Neural progenitor cell (in vitro differentiated cells): ENCODE data around the gene CCDC78.

Source experiments
- CTCF ChIP-seq: fragments of 200-600 bp; sonication (generic); IDR thresholded peaks from 2 replicates; pipeline ENCODE4 v1.5.1; 2017; ENCODE audit warnings: antibody characterized with exemption, mild to moderate bottlenecking
- EZH2 ChIP-seq: fragments of 200-600 bp; sonication (generic); IDR thresholded peaks from 2 replicates; pipeline ENCODE4 v1.6.1; 2017; ENCODE audit warnings: antibody characterized with exemption, mild to moderate bottlenecking, moderate library complexity
- EZH2phosphoT487 ChIP-seq: fragments of 200-600 bp; sonication (generic); IDR thresholded peaks from 2 replicates; pipeline ENCODE4 v1.6.1; 2017; ENCODE audit warnings: antibody characterized with exemption

GRCh38 chr16:724188-725040, 1.8 kb downstream of the CCDC78 start:
- TF ChIP-seq CTCF: no peak
- no peak for TF ChIP-seq EZH2
- TF ChIP-seq EZH2phosphoT487: no peak
